PFSK-1 (cell line): Measurements from ENCODE around the gene ADAMTS9.

Source experiments
- FOXP2 ChIP-seq: optimal IDR thresholded peaks from 2 replicates; pipeline ENCODE3; 2011; ENCODE audit warnings: borderline replicate concordance, control low read depth, inconsistent platforms; ENCODE audit not compliant: insufficient read depth; ENCODE audit errors: extremely low read length, extremely low read depth
- POLR2AphosphoS5 ChIP-seq: IDR thresholded peaks from 2 replicates; pipeline ENCODE4 v1.6.1; 2012; ENCODE audit warnings: low read depth, mild to moderate bottlenecking, control low read depth, low read length, moderate library complexity
- SIN3A ChIP-seq: IDR thresholded peaks from 2 replicates; pipeline ENCODE4 v1.6.1; 2012; ENCODE audit warnings: mild to moderate bottlenecking, low read length, moderate library complexity, borderline replicate concordance; ENCODE audit not compliant: insufficient read depth
- TAF1 ChIP-seq: IDR thresholded peaks from 2 replicates; pipeline ENCODE4 v1.6.1; 2012; ENCODE audit warnings: low read length, control low read depth, borderline replicate concordance; ENCODE audit not compliant: insufficient read depth
- TF ChIP-seq, protein P1 (sequence below), 2 experiments: IDR thresholded peaks; 2 replicates each; pipeline versions ENCODE4 v1.6.1 to v1.8.0; 2011 to 2012; ENCODE audit warnings: low read depth in 2 of 2, low read length in 2 of 2, control low read depth in 1 of 2, inconsistent platforms in 1 of 2, mild to moderate bottlenecking in 1 of 2, moderate library complexity in 1 of 2; ENCODE audit not compliant: insufficient read depth in 1 of 2

Gene ADAMTS9

DNA sequence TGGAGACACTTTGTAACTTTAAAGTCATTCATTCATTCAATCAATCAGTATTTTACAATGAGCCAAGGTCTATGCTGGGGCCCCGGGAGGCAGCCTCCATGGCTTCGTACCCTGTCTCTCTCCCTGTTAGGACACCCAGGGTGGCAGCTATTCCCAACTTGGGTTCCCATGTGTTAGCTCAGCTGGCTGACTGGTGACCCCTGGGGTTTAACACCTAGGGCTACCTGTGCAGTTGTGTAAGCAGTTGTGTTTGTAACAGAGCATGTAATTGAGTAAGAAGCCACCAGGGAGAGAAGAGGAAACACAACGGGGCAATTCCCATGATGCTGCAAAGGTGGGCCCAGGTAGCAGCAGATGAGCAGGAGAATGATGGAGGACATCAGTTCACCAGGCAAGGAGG is 132.4 kb downstream of the ADAMTS9 start:
- TF ChIP-seq, protein P1, sequence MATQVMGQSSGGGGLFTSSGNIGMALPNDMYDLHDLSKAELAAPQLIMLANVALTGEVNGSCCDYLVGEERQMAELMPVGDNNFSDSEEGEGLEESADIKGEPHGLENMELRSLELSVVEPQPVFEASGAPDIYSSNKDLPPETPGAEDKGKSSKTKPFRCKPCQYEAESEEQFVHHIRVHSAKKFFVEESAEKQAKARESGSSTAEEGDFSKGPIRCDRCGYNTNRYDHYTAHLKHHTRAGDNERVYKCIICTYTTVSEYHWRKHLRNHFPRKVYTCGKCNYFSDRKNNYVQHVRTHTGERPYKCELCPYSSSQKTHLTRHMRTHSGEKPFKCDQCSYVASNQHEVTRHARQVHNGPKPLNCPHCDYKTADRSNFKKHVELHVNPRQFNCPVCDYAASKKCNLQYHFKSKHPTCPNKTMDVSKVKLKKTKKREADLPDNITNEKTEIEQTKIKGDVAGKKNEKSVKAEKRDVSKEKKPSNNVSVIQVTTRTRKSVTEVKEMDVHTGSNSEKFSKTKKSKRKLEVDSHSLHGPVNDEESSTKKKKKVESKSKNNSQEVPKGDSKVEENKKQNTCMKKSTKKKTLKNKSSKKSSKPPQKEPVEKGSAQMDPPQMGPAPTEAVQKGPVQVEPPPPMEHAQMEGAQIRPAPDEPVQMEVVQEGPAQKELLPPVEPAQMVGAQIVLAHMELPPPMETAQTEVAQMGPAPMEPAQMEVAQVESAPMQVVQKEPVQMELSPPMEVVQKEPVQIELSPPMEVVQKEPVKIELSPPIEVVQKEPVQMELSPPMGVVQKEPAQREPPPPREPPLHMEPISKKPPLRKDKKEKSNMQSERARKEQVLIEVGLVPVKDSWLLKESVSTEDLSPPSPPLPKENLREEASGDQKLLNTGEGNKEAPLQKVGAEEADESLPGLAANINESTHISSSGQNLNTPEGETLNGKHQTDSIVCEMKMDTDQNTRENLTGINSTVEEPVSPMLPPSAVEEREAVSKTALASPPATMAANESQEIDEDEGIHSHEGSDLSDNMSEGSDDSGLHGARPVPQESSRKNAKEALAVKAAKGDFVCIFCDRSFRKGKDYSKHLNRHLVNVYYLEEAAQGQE (IDR thresholded peaks at IDR 0.05; ENCODE audit: insufficient read depth in 1 of 2, low read depth in 2 of 2, low read length in 2 of 2): no peak
- TF ChIP-seq TAF1 (no peak), POLR2AphosphoS5 (no peak), FOXP2 (no peak), SIN3A (no peak)

DNA sequence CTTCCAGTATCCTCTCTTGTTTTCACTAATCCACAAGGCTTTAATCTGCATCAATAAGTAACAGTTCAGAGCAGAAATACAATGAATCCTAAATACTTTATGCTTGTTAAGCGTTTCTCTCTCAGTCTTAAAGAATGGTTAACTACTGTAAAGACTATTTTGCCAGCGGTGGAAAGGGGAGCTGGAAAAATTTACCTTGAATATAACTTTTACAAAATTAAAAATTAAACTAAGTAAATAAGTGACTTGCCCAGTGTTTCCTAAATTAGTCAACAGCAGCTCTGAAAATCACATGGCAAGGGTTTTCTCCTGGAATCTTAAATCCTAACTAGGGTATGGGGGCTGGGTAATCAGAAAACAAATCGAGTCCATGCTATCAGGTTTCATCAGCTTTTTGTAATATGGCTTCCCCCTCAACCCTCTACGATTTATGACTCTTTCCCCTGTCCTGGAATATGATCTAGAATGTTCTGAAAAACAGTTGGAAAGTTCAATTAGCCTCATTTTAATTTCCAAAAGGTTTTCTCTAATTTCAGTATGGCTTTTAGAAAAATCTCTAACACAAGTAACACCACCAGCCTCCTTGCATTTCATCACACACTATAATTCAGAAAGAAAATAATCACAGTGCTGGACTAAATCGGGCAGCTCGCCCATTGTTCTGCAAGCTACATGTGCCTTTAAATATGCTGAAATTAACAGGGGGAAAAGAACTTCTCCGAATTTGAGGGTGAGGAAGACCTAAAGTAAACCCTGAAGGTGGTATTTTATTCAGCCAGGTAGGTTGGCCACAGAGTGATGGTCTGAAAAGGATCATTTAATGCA is 133.5 kb downstream of the ADAMTS9 start:
- TF ChIP-seq POLR2AphosphoS5: no peak
- no peak for TF ChIP-seq FOXP2
- TF ChIP-seq TAF1: no peak
- TF ChIP-seq, protein P1 (IDR thresholded peaks at IDR 0.05; ENCODE audit: insufficient read depth in 1 of 2, low read depth in 2 of 2, low read length in 2 of 2): no peak
- TF ChIP-seq SIN3A: no peak

DNA sequence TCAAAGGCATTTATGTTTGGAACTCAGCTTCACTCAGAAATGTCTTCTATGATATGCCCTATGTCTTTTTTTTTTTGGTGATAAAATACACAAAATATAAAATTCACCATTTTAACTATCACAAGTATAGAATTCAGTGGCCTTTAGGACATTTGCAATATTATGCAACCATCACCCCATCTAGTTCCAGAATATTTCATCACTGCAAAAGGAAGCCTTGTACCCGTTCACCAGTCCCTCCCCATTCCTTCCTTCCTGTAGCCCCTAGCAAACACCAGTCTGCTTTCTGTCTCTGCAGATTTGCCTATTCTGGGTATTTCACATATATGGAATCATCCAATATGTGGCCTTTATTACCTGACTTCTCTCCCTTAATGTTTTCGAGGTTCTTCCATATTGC is 134.8 kb downstream of the ADAMTS9 start:
- TF ChIP-seq SIN3A: no peak
- TF ChIP-seq FOXP2: no peak
- TF ChIP-seq POLR2AphosphoS5: no peak
- TF ChIP-seq, protein P1 (IDR thresholded peaks at IDR 0.05; ENCODE audit: insufficient read depth in 1 of 2, low read depth in 2 of 2, low read length in 2 of 2): no peak
- TF ChIP-seq TAF1: no peak

DNA sequence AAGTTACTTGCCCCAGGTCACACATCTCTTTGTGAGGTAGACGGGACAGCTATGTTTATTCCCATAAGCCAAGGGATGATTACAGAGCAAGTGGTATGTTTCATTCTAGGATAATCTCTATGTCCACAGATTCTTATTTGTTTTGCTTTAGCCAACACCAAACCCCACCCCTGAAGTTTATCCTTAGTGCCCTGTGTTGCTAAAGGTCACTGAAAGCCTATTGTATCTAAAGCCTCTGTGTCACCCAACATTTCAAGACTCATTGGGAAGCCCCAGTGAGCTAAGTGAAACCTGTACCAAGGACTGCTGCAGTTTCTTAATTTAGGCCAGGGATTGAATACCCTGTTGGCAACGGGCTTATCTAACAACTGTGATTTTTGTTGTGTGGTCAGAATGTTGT is 135.6 kb downstream of the ADAMTS9 start:
- TF ChIP-seq SIN3A (no peak), POLR2AphosphoS5 (no peak), TAF1 (no peak), FOXP2 (no peak)
- TF ChIP-seq, protein P1 (IDR thresholded peaks at IDR 0.05; ENCODE audit: insufficient read depth in 1 of 2, low read depth in 2 of 2, low read length in 2 of 2): no peak
